ENCODE measurements around the gene GPATCH1. TPM values are rescaled to one million over a fixed set of nuclear protein-coding genes. Genes with fewer than 3 reads are reported as not detected.
A peak's percentile ranks its signal among the peaks of the same experiment; 100 is the strongest.

GPATCH1 gene
- total RNA-seq, 1 experiment from 2014 or later, result 16.1 TPM

DNA sequence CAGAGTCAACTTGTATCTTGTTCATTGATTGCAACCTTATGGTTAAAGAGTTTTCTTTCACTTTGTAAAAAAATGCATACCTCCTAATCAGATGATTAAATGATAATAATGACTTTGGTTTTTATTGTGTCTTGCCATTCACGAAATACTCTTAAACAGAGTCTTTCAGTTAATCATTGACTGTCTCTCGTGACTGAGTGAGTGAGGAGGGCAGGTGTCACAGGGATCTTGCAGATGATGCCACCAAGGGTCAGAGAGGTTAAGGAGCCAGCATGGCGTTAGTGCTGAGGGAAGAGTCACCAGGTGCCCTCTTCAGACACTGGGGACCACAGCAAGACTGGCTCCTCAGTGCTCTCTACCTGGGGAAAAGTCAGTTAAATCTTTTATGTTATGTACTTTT lies 8.0 kb downstream of the GPATCH1 start:
- no TSS peak for BruUV-seq (replicated peaks)
- CTCF ChIA-PET, result no interaction called here
- Mint-ChIP-seq H3K36me3 (ENCODE audit: insufficient read depth, unreplicated experiment) (peaks cover 37% of the 10 kb centered on the region), H3K4me1 (ENCODE audit: low read depth, unreplicated experiment) (peaks cover 14% of the 10 kb centered on the region), H3K4me3 (ENCODE audit: unreplicated experiment) (no peak overlapping the region), H3K27me3 (ENCODE audit: insufficient read depth, unreplicated experiment) (no peaks in the 10 kb centered on the region), H3K27ac (ENCODE audit: unreplicated experiment) (peak overlapping the region; percentile 13), H3K9me3 (ENCODE audit: unreplicated experiment) (no peaks in the 10 kb centered on the region)
- DNase-seq, result peak in 1 of 2 experiments; percentile 55
- POLR2A ChIA-PET, result no interaction called here
- intact Hi-C loops (cut with micrococcal nuclease; ENCODE audit: unreplicated experiment), result no loop called here
- H3K9me3 ChIP-seq, result no peaks in the 10 kb centered on the region
- TF ChIP-seq, protein P1, sequence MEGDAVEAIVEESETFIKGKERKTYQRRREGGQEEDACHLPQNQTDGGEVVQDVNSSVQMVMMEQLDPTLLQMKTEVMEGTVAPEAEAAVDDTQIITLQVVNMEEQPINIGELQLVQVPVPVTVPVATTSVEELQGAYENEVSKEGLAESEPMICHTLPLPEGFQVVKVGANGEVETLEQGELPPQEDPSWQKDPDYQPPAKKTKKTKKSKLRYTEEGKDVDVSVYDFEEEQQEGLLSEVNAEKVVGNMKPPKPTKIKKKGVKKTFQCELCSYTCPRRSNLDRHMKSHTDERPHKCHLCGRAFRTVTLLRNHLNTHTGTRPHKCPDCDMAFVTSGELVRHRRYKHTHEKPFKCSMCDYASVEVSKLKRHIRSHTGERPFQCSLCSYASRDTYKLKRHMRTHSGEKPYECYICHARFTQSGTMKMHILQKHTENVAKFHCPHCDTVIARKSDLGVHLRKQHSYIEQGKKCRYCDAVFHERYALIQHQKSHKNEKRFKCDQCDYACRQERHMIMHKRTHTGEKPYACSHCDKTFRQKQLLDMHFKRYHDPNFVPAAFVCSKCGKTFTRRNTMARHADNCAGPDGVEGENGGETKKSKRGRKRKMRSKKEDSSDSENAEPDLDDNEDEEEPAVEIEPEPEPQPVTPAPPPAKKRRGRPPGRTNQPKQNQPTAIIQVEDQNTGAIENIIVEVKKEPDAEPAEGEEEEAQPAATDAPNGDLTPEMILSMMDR (IDR thresholded peaks at IDR 0.05; ENCODE audit: insufficient read depth in 1 of 2, low read depth in 1 of 2, low read length in 1 of 2, severe bottlenecking in 1 of 2, unreplicated experiment in 1 of 2), result no peak
- H3K36me3 ChIP-seq (ENCODE audit: control insufficient read depth, insufficient read depth, low read length), result no peaks in the 10 kb centered on the region; the same call in none of the 2 replicates
- H3K4me3 ChIP-seq (ENCODE audit: low read depth, low read length), result no peak overlapping the region
- no peaks in the 10 kb centered on the region for H3K27me3 ChIP-seq (replicated peaks; ENCODE audit: control insufficient read depth, insufficient read depth, low read length)
- peaks cover 25% of the 10 kb centered on the region; the same call in 1 of the 2 replicates for H3K4me1 ChIP-seq

DNA sequence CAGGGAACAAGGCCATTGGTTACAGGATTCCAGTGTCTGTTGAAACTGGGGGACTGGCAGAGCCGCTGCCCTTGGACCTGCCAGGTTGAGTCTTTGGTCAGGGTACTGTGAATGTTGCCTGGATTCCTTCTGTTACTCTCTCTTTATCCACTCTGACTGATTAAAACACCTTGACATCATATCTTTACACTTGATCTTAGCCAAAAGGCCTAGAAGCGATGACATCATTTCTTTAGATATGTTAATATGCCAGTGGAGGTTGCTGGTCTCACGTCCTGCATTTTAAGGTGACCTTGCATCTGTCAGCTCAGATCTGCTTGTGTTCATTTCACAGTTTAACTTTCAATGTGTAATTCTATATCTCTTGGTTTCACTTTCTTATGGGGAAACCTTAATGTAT lies 9.2 kb downstream of the GPATCH1 start:
- H3K27me3 Mint-ChIP-seq (ENCODE audit: insufficient read depth, unreplicated experiment), result no peaks in the 10 kb centered on the region
- H3K9me3 Mint-ChIP-seq (ENCODE audit: unreplicated experiment), result no peaks in the 10 kb centered on the region
- Histone ChIP-seq H3K4me1 (peaks cover 23% of the 10 kb centered on the region; the same call in 1 of the 2 replicates), H3K4me3 (ENCODE audit: low read depth, low read length) (no peak overlapping the region), H3K36me3 (ENCODE audit: control insufficient read depth, insufficient read depth, low read length) (peaks cover 2% of the 10 kb centered on the region), H3K9me3 (no peaks in the 10 kb centered on the region), H3K27me3 (replicated peaks; ENCODE audit: control insufficient read depth, insufficient read depth, low read length) (no peaks in the 10 kb centered on the region)
- no peak overlapping the region for H3K27ac Mint-ChIP-seq (ENCODE audit: unreplicated experiment)
- DNase-seq, result no peak
- peaks cover 14% of the 10 kb centered on the region for H3K4me1 Mint-ChIP-seq (ENCODE audit: low read depth, unreplicated experiment)
- no peak overlapping the region for H3K4me3 Mint-ChIP-seq (ENCODE audit: unreplicated experiment)
- ChIA-PET POLR2A (no interaction called here), CTCF (no interaction called here)
- TF ChIP-seq, protein P1 (IDR thresholded peaks at IDR 0.05; ENCODE audit: insufficient read depth in 1 of 2, low read depth in 1 of 2, low read length in 1 of 2, severe bottlenecking in 1 of 2, unreplicated experiment in 1 of 2), result no peak
- H3K36me3 Mint-ChIP-seq (ENCODE audit: insufficient read depth, unreplicated experiment), result peaks cover 38% of the 10 kb centered on the region
- intact Hi-C loops (cut with micrococcal nuclease; ENCODE audit: unreplicated experiment), result no loop called here
- no TSS peak for BruUV-seq (replicated peaks)

DNA sequence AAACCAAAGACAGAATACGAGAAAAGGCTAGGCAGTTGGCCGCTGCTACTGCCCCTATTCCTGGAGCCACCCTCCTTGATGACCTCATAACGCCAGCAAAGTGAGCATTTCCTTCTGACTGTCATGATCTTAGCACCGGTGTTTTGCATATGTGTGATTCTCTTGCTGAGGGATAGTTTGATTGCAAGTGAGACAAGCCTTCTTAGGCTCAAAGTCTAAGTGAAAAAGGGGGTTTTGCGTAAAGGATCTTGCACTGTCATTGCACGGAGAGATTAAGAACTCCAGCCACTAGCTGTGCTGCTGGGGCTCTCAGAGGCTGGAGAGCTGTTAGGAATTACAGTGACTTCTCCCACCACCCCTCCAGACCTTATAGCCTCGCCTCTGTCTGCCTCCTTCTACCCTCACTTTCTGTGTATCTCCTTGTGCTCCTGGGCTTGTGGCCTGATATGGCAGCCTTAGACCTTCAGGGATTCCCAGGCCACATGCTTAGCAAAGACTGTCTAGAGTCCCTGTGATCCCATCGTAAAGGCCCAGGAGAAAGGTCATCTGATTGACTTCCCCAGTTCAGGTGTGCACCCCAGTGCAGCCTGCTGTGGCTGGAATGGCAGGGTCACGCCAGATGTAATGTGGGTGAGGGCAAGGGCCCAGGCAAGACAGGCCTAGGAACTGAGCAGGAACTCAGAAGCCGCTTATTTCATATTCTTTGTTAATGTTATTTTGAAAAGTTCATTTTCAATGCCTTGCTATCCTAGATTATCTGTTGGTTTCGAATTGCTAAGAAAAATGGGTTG lies 12.6 kb downstream of the GPATCH1 start:
- H3K36me3 ChIP-seq (ENCODE audit: control insufficient read depth, insufficient read depth, low read length), result peaks cover 4% of the 10 kb centered on the region
- peaks cover 28% of the 10 kb centered on the region; the same call in 1 of the 2 replicates for H3K4me1 ChIP-seq
- peaks cover 30% of the 10 kb centered on the region for H3K4me1 Mint-ChIP-seq (ENCODE audit: low read depth, unreplicated experiment)
- intact Hi-C loops (cut with micrococcal nuclease; ENCODE audit: unreplicated experiment), result no loop called here
- no peak overlapping the region for H3K4me3 Mint-ChIP-seq (ENCODE audit: unreplicated experiment)
- CTCF ChIA-PET, result no interaction called here
- BruUV-seq (replicated peaks), result no TSS peak
- peaks cover 67% of the 10 kb centered on the region for H3K36me3 Mint-ChIP-seq (ENCODE audit: insufficient read depth, unreplicated experiment)
- TF ChIP-seq, protein P1 (IDR thresholded peaks at IDR 0.05; ENCODE audit: insufficient read depth in 1 of 2, low read depth in 1 of 2, low read length in 1 of 2, severe bottlenecking in 1 of 2, unreplicated experiment in 1 of 2), result no peak
- H3K9me3 Mint-ChIP-seq (ENCODE audit: unreplicated experiment), result no peaks in the 10 kb centered on the region
- no peaks in the 10 kb centered on the region for H3K27me3 Mint-ChIP-seq (ENCODE audit: insufficient read depth, unreplicated experiment)
- POLR2A ChIA-PET, result no interaction called here
- DNase-seq, result no peak
- no peaks in the 10 kb centered on the region for H3K27me3 ChIP-seq (replicated peaks; ENCODE audit: control insufficient read depth, insufficient read depth, low read length)
- H3K4me3 ChIP-seq (ENCODE audit: low read depth, low read length), result no peak overlapping the region
- no peak overlapping the region for H3K27ac Mint-ChIP-seq (ENCODE audit: unreplicated experiment)
- no peaks in the 10 kb centered on the region for H3K9me3 ChIP-seq
